IMR-90 (cell line): Measurements from ENCODE around the gene TCF4. TPM values are rescaled to one million over a fixed set of nuclear protein-coding genes. Genes with fewer than 3 reads are reported as not detected.

Experiments used
- ATAC-seq: fragments of 200-7000 bp; cut with Tn5 transposase; 2 replicates; pipeline ENCODE4 v1.9.1; 2020; ENCODE audit warnings: low read depth, mild to moderate bottlenecking, moderate library complexity
- BruUV-seq: library from RNA; stranded (reverse); fragments of 400-500 nt; replicated peaks from 2 replicates; lab custom pipeline; 2021; lab: Mats Ljungman, UMichigan
- CTCF ChIA-PET: fragments of 300-600 bp; formaldehyde crosslinking; extraction: SDS; loops from one replicate; lab custom pipeline; 2021; ENCODE audit warnings: antibody characterized with exemption; lab: Yijun Ruan, JAX
- POLR2A ChIA-PET: fragments of 300-600 bp; sonication (Branson Sonifier 250); formaldehyde crosslinking; loops from one replicate; lab custom pipeline; 2022; ENCODE audit warnings: antibody characterized with exemption; ENCODE audit not compliant: unreplicated experiment; lab: Charles Lee
- DNase-seq: peaks from one replicate; pipeline ENCODE4 v3.0.0; 2013
- H2AFZ ChIP-seq: replicated peaks from 2 replicates; pipeline ENCODE3; 2013; ENCODE audit warnings: low read length, mild to moderate bottlenecking; ENCODE audit not compliant: poor library complexity
- H2AK5ac ChIP-seq: 2 replicates; pipeline ENCODE4 v1.6.1; 2013; ENCODE audit warnings: low read depth, low read length, inconsistent platforms
- H2AK9ac ChIP-seq: replicated peaks from 2 replicates; pipeline ENCODE3; 2013; ENCODE audit warnings: mild to moderate bottlenecking, low read depth, low read length, moderate library complexity; ENCODE audit not compliant: poor library complexity
- H2BK120ac ChIP-seq: 2 replicates; pipeline ENCODE4 v1.6.1; 2013; ENCODE audit warnings: low read depth, low read length, inconsistent platforms
- H2BK15ac ChIP-seq: 3 replicates; pipeline ENCODE4 v1.6.1; 2013; ENCODE audit warnings: low read depth, low read length, inconsistent platforms
- H2BK20ac ChIP-seq: 2 replicates; pipeline ENCODE4 v1.6.1; 2013; ENCODE audit warnings: low read depth, mild to moderate bottlenecking, inconsistent platforms, low read length, moderate library complexity
- H2BK5ac ChIP-seq: 2 replicates; pipeline ENCODE4 v1.6.1; 2013; ENCODE audit warnings: mild to moderate bottlenecking, low read depth, low read length, inconsistent platforms; ENCODE audit not compliant: poor library complexity, severe bottlenecking
- H3K14ac ChIP-seq: replicated peaks from 2 replicates; pipeline ENCODE4 v1.6.1; 2013; ENCODE audit warnings: low read depth, low read length, inconsistent platforms
- H3K18ac ChIP-seq: 2 replicates; pipeline ENCODE4 v1.6.1; 2013; ENCODE audit warnings: low read depth, low read length, control low read depth
- H3K23ac ChIP-seq: 2 replicates; pipeline ENCODE4 v1.6.1; 2013; ENCODE audit warnings: low read depth, low read length, inconsistent platforms
- H3K27ac ChIP-seq: 2 replicates; pipeline ENCODE4 v1.5.1; 2013; ENCODE audit warnings: mild to moderate bottlenecking, control low read depth, low read length; ENCODE audit not compliant: insufficient read depth
- H3K27me3 ChIP-seq: 2 replicates; pipeline ENCODE4 v1.6.1; 2013; ENCODE audit warnings: low read length; ENCODE audit not compliant: control insufficient read depth, insufficient read depth
- H3K36me3 ChIP-seq: 2 replicates; pipeline ENCODE4 v1.6.1; 2013; ENCODE audit warnings: low read length, mixed read lengths; ENCODE audit not compliant: control insufficient read depth, insufficient read depth
- H3K4ac ChIP-seq: 2 replicates; pipeline ENCODE4 v1.6.1; 2013; ENCODE audit warnings: low read depth, low read length, inconsistent platforms
- H3K4me1 ChIP-seq: 2 replicates; pipeline ENCODE4 v1.6.1; 2013; ENCODE audit warnings: low read length, mixed read lengths; ENCODE audit not compliant: control insufficient read depth, insufficient read depth
- H3K4me2 ChIP-seq: 2 replicates; pipeline ENCODE4 v1.6.1; 2013; ENCODE audit warnings: low read depth, mild to moderate bottlenecking, control low read depth, low read length, moderate library complexity
- H3K4me3 ChIP-seq: 2 replicates; pipeline ENCODE4 v1.5.1; 2013; ENCODE audit warnings: low read depth, mild to moderate bottlenecking, control low read depth, low read length, moderate library complexity; ENCODE audit not compliant: insufficient read depth
- H3K56ac ChIP-seq: 2 replicates; pipeline ENCODE4 v1.6.1; 2013; ENCODE audit warnings: low read length, inconsistent platforms; ENCODE audit not compliant: insufficient read depth; ENCODE audit errors: extremely low read depth
- H3K79me1 ChIP-seq, 2 experiments: 2 replicates each; pipeline ENCODE4 v1.6.1; 2013; ENCODE audit warnings: low read length in 2 of 2, inconsistent platforms in 1 of 2, low read depth in 1 of 2
- H3K9ac ChIP-seq: 2 replicates; pipeline ENCODE4 v1.6.1; 2013; ENCODE audit warnings: low read depth, low read length, control low read depth
- H3K9me1 ChIP-seq: 2 replicates; pipeline ENCODE4 v1.6.1; 2013; ENCODE audit warnings: low read length, inconsistent platforms; ENCODE audit not compliant: insufficient read depth
- H3K9me3 ChIP-seq: 2 replicates; pipeline ENCODE4 v1.6.1; 2013; ENCODE audit warnings: low read length; ENCODE audit not compliant: control insufficient read depth, insufficient read depth
- H4K20me1 ChIP-seq: 2 replicates; pipeline ENCODE4 v1.6.1; 2013; ENCODE audit warnings: low read length, inconsistent platforms; ENCODE audit not compliant: insufficient read depth
- H4K5ac ChIP-seq: 2 replicates; pipeline ENCODE4 v1.6.1; 2013; ENCODE audit warnings: mild to moderate bottlenecking, low read depth, low read length, control low read depth
- H4K8ac ChIP-seq, 2 experiments: 2 replicates each; pipeline ENCODE4 v1.6.1; 2013; ENCODE audit warnings: low read depth in 2 of 2, low read length in 2 of 2, control low read depth in 1 of 2, inconsistent platforms in 1 of 2
- H4K91ac ChIP-seq: 2 replicates; pipeline ENCODE4 v1.6.1; 2013; ENCODE audit warnings: low read depth, low read length, inconsistent platforms; ENCODE audit not compliant: insufficient read depth
- BHLHE40 ChIP-seq: fragments of 150-350 bp; IDR thresholded peaks from 2 replicates; pipeline ENCODE4 v1.6.1; 2016; ENCODE audit warnings: mild to moderate bottlenecking, low read depth, low read length
- CEBPB ChIP-seq: IDR thresholded peaks from 2 replicates; pipeline ENCODE4 v1.6.1; 2012; ENCODE audit warnings: low read depth, low read length, improper control_type of control experiment
- CHD1 ChIP-seq: IDR thresholded peaks from 2 replicates; pipeline ENCODE4 v1.6.1; 2012; ENCODE audit warnings: low read depth, low read length, improper control_type of control experiment
- CTCF ChIP-seq: conservative IDR thresholded peaks from 2 replicates; pipeline ENCODE4 v1.5.1; 2012; ENCODE audit warnings: mild to moderate bottlenecking, low read depth, low read length, improper control_type of control experiment
- ELK1 ChIP-seq: fragments of 150-350 bp; IDR thresholded peaks from 2 replicates; pipeline ENCODE4 v1.6.1; 2016; ENCODE audit warnings: low read depth, mild to moderate bottlenecking, low read length, moderate library complexity, borderline replicate concordance
- FOS ChIP-seq: fragments of 150-350 bp; IDR thresholded peaks from 2 replicates; pipeline ENCODE4 v1.6.1; 2016; ENCODE audit warnings: low read depth, low read length
- MAFK ChIP-seq: IDR thresholded peaks from 2 replicates; pipeline ENCODE4 v1.6.1; 2012; ENCODE audit warnings: low read depth, low read length, improper control_type of control experiment
- MAZ ChIP-seq: IDR thresholded peaks from 2 replicates; pipeline ENCODE4 v1.6.1; 2012; ENCODE audit warnings: low read depth, mild to moderate bottlenecking, low read length, improper control_type of control experiment, moderate library complexity, borderline replicate concordance
- MXI1 ChIP-seq: IDR thresholded peaks from 2 replicates; pipeline ENCODE4 v1.6.1; 2012; ENCODE audit warnings: low read depth, mild to moderate bottlenecking, low read length, moderate library complexity, borderline replicate concordance
- NFE2L2 ChIP-seq: fragments of 150-350 bp; IDR thresholded peaks from 2 replicates; pipeline ENCODE4 v1.6.1; 2016; ENCODE audit warnings: low read depth, mild to moderate bottlenecking, low read length
- POLR2A ChIP-seq: IDR thresholded peaks from 2 replicates; pipeline ENCODE4 v1.6.1; 2012; ENCODE audit warnings: mild to moderate bottlenecking, low read depth, low read length
- RAD21 ChIP-seq: IDR thresholded peaks from 2 replicates; pipeline ENCODE4 v1.6.1; 2012; ENCODE audit warnings: low read length, improper control_type of control experiment
- RCOR1 ChIP-seq: IDR thresholded peaks from 2 replicates; pipeline ENCODE4 v1.6.1; 2012; ENCODE audit warnings: mild to moderate bottlenecking, low read length, improper control_type of control experiment; ENCODE audit not compliant: insufficient replicate concordance
- RFX5 ChIP-seq: IDR thresholded peaks from 2 replicates; pipeline ENCODE4 v1.8.0; 2012; ENCODE audit warnings: low read depth, mild to moderate bottlenecking, low read length, moderate library complexity
- SMC3 ChIP-seq: fragments of 150-350 bp; IDR thresholded peaks from 2 replicates; pipeline ENCODE4 v1.6.1; 2016; ENCODE audit warnings: low read depth, mild to moderate bottlenecking, antibody characterized with exemption, low read length, moderate library complexity
- USF2 ChIP-seq: fragments of 150-350 bp; IDR thresholded peaks from 2 replicates; pipeline ENCODE4 v1.6.1; 2017; ENCODE audit warnings: mild to moderate bottlenecking, antibody characterized with exemption, low read length, low read depth
- dilution Hi-C: fragments of 300-500 bp; cut with HindIII; formaldehyde crosslinking; loops from one replicate; pipeline ENCODE4 v1.14.3; 2018; ENCODE audit warnings: low sequenced_read_pairs; ENCODE audit not compliant: unreplicated experiment
- in situ Hi-C: fragments of 300-500 bp; cut with MboI; formaldehyde crosslinking; loops from 3 replicates; pipeline ENCODE4 v1.14.3; 2019; ENCODE audit warnings: low sequenced_read_pairs, inconsistent platforms, mixed read lengths
- intact Hi-C: fragments of 100-400 bp; cut with micrococcal nuclease; formaldehyde crosslinking; loops from 2 replicates; pipeline ENCODE4 v1.10.0; 2022
- polyA plus RNA-seq, 3 experiments: library from polyadenylated mRNA; depleted of rRNA; stranded (reverse); fragments of >200 nt; gene quantifications; 2 replicates each; pipeline ENCODE4 v1.2.3, GENCODE V29; 2012; ENCODE audit warnings: low replicate concordance in 1 of 3
- total RNA-seq: library from RNA; depleted of rRNA; stranded (reverse); fragments of >200 nt; gene quantifications from 2 replicates; pipeline ENCODE4 v1.2.3, GENCODE V29; 2012

Gene TCF4
- total and polyA plus RNA-seq, 2 of the 4 experiments (the other 2 are of a cell fraction), result 30.0 to 87.1 TPM

GRCh38 chr18:55440988-55441387 is 147.0 kb downstream of the TCF4 start:
- dilution Hi-C loops, result no loop called here
- CTCF ChIA-PET, result no interaction called here

More at GRCh38 chr18:55440988-55441387, 147.0 kb downstream of the TCF4 start:
- Histone ChIP-seq H4K91ac (no peak overlapping the region), H2AFZ (no peak overlapping the region), H3K9ac (no peak overlapping the region), H4K20me1 (peaks cover 7% of the 10 kb centered on the region; the same call in 1 of the 2 replicates), H3K9me3 (peaks cover 3% of the 10 kb centered on the region; the same call in 1 of the 2 replicates), H2BK120ac (no peak overlapping the region), H4K8ac (no peak overlapping the region), H2BK15ac (no peak overlapping the region), H2BK5ac (no peak overlapping the region), H3K14ac (no peak overlapping the region), H3K36me3 (no peaks in the 10 kb centered on the region; the same call in 1 of the 2 replicates), H3K27ac (no peak overlapping the region), H3K4me3 (no peak overlapping the region), H2BK20ac (no peak overlapping the region), H3K23ac (no peak overlapping the region), H2AK9ac (no peak overlapping the region), H3K18ac (no peak overlapping the region), H3K4me2 (no peak overlapping the region), H3K56ac (no peak overlapping the region), H3K9me1 (peaks cover 6% of the 10 kb centered on the region; the same call in 1 of the 2 replicates), H2AK5ac (no peak overlapping the region), H4K5ac (no peak overlapping the region), H3K27me3 (no peaks in the 10 kb centered on the region), H3K79me1 (peaks cover 41 to 78% of the 10 kb centered on the region in 2 experiments), H3K4ac (no peak overlapping the region), H3K4me1 (no peaks in the 10 kb centered on the region)
- TF ChIP-seq NFE2L2 (no peak), ELK1 (no peak), CTCF (no peak), RFX5 (no peak), FOS (no peak), RAD21 (no peak), RCOR1 (no peak), CEBPB (no peak), BHLHE40 (no peak), POLR2A (no peak), CHD1 (no peak), SMC3 (no peak), MAZ (no peak), USF2 (no peak), MAFK (no peak), MXI1 (no peak)
- BruUV-seq, result no TSS peak
- intact Hi-C loops, result no loop called here
- no peak for DNase-seq
- in situ Hi-C loops, result no loop called here
- no peak for ATAC-seq
- POLR2A ChIA-PET, result no interaction called here
